CD4-positive, alpha-beta T cell treated with Interferon gamma for 1 hour (primary cell): ENCODE measurements around the gene CDHR3.

Experiments
- DNase-seq: peaks from one replicate; pipeline ENCODE4 v3.0.0-alpha.2; 2020

Gene CDHR3

DNA sequence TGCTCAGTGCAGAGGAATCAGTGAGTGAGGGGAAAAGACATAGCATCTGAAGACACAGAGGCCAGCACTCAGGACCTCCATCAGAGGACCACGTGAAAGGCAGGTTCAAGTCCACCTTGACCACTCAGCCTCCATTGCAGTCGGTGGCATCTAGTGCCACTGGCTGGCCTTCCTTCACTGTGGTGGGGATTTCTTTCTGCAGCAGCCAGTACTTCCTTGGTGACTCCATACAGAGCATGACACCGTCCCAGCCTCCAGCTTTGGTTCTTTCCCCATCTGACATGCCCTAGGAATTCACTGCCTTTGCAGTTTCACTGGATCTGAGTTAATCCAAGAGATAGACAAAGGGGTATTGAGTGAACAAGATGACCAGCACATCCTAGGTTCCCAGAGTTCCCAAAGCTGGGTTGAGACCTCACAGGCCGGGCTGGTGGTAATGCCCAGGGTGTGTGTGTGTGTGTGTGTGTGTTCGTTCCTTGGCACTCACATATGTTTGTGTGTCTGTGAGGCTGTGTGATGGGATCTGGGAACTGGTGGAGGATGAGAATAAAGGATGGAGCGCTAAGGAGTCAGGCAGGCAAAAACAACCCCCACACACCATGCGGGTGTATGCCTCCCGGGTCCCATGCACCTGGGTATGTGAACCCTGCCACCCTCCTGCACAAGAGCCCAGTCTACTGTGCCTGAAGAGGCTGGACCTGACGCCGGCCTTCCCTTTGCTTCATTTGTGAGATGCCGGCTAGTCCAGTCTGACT lies 91.3 kb downstream of the CDHR3 start:
- DNase-seq, result no peak

DNA sequence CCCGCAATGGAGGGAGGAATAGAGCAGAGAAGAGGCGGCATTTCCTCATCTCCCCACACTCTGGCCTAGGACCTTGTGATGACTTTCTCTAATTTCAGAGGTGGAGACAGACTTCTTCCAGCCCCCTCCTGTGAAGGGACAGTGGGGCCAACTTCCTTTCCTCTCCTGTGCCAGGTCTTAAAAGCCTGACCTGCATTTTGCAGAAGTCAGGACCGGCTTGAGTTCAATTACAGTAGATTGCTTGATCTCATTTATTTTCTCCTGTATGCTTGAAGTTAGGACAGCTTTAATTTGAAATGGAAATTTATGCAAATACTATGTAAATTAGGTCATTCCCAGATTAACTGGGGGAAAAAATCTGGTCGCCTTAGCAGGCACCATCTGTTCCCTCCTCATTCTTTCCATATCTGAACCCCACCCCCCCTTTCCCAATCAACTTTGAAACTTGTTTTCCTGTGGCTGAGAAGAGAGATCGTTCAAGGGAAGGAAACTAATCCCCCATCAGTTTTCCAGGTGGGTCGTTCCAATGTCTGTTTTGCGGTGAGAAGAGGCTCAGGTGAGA lies 92.0 kb downstream of the CDHR3 start:
- no peak for DNase-seq

DNA sequence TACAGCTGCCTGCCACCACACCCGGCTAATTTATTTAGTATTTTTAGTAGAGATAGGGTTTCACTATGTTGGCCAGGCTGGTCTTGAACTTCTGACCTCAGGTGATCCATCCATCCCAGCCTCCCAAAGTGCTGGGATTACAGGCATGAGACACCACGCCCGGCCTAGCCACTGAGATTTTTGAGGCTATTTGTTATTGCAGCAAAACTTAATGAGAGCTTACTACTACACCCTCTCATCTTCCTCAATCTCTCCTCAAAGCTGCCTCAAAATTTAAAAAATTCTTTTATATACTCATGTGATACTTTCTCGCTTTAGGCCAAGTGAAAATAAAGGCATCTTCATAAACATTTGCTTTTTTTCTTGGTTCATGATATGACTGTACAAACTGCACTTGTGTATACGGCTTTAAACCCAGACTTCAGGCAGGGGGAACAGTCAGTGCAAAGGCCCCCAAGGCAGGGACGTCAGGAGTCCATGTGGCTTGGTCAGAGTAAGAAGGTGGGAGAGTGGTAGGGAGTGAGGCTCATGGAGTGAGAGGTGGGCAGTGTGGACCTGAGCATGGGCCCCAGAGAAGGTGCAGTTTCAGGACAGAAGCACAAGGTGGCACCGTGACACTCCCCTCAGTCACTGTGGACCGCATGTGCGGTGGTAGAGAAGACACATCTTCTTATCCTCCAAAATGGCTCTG lies 93.6 kb downstream of the CDHR3 start:
- peak; percentile 67 for DNase-seq

DNA sequence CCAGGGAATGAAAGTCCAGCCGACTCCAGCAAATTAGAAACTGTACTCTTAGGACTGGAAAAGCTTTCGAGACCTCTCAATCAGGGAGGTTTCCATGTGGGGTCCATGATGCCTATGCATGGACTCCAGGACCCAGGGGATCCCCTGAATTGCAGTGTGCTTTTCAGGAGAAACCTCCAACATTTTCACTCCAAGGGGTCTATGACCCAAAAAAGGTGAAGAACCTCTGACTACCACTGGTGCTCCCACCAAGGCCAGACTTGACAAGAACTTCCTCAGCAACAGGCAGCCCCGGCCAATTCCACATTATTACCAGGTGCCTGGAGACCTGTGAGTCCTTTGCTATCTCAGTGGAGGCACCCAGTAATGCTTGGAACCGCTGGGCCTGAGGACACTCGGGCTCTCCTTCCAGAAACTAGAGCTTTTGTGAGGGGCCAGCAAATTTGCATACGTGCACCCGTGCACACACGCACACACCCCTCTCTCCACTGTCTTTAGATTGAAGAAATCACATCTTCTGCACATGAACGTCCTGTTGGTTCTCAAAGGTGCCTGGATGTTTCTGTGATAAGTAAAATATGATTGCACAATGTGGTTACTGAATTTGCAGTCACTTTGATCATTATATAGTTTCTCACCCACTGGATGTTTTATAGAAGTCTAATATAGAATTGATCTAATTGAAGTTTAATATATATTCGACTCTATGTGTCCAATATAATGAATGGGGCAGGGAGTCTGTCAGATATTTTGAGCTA lies 94.3 kb downstream of the CDHR3 start:
- DNase-seq, result no peak

DNA sequence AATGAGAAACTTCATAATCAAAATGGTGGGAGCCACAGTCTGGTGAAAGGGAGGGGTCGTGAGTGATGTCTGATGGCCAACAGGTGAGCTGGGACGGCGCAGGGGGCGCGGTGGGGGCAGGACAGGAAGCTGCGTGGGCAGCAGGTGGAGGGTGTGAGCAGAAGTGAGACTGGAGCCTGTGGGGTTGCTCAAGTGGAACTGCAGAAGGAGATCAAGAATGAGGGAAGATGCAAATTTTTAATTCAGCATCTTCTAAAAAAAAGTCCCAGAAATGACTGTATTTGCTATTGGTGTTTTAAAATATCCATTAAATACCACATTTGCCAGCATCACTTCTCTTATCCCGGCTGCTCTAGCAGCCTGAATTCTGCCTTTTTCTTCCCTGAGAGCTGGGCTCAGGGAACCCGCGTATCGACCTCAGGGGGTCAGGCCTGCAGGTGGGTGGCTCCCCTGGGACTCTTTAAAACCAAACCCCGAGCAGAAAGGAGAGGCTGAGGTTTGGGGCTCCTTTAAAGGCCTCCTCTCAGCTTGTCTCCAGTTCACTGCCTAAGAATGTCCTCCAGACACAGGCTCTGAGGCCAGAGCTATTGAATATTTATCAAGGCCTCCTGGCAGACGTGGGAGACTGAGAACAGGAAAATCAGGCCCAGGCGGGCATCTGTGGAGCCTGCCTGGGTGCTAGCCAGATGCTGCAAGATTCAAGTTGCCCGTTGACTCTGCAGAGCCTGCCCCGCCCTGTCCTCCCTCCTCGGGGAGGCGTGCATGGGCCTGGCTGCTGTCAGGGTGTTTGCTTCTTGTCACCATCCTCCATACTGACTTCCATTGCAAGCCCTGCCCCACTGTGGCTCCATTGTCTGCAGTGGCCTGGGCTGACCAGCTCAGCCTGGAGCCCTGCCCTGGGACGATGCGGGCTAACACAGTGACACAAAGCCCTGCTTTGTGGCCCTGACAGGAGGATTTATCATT lies 95.2 kb downstream of the CDHR3 start:
- DNase-seq, result peak; percentile 81

DNA sequence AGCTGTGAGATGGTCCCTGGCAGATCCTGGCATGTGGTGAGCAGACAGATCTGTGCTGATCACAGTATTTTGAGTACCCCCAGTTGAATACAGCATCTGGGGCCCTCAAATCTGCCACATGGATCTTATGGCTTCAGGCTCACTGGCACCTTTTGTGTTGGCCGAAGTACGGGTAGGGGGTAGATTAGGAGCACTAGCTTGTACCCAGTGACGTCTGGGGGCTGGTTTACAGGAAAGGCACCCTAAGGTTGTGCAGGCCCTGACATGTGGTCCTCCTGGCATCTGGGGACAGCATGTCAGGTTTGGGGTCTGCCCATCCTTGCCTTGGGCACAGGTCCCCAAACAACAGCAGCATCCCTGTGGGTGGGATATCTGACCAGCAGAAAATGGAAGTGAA lies 95.9 kb downstream of the CDHR3 start:
- no peak for DNase-seq

DNA sequence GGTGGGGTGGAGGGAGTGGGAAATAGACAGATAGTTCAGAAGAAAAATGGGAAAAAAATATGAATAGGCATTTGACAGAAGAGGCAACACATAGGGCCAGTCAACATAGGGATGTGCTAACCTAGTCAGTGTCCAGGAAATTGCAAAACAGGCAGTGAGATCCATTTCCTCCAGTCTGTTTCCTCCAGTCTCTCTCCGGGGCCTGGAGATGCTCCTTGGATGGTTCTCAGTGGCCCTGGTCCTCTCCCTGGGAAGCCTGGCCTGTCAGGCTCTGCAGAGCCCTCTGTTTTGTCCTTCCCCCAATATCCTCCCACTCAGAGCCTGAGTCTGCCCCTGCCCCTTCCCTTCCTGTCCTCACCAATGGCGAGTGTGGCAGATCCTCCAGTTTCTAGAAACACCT lies 96.5 kb downstream of the CDHR3 start:
- DNase-seq, result no peak

DNA sequence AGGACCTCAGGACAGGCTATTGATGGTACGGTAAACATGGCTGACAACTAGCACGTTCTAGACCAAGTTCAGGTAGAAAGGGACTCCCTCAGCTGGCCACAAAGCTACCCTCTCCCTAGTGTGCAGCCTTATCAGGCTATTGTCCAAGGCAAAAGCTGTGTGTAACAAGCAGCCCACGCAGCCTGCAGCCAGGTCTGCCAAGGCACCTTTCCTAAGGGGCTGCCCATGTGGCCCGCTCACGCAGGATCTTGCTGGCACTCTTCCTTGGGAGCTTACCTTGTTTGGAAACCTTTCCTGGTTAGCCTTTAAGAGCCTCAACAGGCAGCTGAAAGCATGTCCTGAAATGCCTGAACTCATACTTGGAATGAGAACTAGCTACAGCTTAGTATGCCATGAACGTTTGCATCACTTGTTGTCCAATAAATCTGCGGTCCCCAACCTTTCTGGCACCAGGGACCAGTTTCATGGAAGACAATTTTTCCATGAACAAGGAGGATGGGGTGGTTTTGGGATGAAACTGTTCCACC lies 97.4 kb downstream of the CDHR3 start:
- DNase-seq, result no peak

DNA sequence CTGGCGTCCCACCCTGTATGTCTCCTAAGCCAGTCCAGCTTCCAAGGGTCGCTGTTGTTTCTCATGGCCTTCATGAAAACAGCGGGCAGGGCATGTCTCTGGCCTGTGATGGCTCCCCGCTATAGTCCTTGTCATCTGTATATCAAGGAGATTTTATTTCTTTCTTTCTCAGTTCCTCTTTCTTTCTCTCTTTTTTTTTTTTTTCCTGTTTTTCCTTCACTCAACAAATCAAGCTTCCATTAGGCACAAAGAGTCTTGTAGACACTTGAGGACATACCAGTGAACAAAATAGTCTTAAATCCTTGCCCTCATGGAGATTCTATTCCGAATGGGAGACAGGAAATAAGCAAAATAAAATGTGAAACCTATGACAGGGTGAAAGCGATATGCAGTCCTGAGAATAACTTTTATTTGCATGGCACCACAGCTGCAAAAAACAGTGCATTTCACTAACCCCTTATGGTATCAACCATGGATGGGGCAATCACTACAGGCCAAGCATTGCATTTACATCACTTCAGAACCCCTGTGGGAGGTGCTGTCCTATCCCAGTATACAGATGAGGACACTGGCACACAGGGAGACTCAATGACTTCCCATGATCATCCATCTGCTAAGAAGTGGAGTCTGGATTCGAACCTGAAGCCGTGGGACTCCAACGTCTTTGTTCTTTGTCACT lies 98.4 kb downstream of the CDHR3 start:
- no peak for DNase-seq

DNA sequence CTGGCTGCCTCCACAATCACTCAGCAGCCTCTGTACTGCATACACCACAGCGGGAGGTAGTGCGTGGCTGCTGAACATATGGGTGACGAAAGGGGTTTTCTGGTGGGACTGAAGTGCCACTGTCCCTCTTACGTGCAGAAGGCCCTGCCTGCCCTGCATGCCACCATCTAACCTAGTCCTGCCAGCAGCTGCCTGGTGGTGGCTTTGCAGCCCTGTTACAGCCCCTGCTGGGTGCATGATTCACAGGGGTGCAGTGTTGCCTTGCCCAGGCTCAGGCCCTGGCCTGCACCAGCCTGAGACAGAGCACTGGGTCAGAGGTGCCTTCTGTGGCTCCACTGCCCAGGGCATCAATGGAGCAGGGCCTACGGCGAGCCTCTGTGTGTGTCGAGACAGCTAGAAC lies 98.9 kb downstream of the CDHR3 start:
- DNase-seq, result no peak

DNA sequence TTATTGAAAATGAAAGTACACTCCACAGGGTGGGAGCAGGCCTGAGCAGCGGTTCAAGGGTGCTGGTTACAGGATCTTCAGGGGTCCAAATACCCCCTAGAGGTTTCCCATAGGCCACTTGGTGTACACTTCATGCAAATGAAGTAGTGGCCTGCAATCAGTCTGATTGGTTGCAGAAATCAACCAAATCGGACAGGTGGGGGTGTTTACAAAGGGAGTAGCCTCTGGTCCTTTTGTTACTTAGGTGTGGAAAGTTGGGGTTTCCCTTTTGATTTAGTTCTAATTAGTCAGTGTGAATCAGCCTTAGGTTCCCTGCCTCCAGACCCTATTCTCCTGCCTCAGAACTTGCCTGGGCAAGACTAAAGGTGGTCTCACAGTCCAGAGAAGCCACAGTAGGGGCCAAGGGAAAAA lies 99.5 kb downstream of the CDHR3 start:
- DNase-seq, result no peak

DNA sequence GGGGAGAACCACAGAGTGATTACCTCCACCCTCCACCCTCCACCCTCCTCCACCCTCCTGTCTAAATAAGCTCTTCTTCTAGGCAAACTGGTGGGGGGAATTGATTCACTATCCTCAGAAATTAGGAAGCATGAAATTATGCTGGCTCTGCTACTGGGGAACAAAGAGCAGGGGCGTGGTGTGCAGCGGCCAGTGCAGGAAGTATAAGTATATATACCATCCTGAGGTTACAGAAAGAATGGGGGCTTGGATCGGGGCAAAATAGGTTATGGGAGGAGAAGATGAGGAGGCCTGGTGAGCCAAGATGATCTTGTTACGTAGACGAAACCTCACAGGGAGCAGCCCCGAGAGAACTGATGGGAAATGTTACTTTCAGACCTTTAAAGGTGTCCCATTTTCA lies 100.0 kb downstream of the CDHR3 start:
- DNase-seq, result no peak

DNA sequence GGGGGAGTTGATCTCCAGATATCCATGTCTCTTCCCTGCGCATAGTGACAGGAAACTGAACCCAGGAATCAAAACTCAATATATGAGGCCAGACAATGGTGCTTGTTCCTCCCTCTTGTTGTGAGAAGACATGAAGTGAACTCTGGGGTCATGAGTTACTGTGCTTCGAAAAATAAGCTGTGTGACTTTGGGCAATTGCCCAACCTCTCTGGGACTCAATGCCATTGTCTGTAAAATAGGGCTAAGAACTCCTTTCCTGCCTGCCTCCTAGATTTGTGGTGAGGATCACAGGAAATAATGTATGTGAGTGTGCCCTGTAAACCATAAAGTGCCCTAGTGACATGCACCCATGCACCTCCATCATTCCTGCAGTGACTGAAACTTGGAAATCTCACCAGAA lies 100.6 kb downstream of the CDHR3 start:
- DNase-seq, result no peak

DNA sequence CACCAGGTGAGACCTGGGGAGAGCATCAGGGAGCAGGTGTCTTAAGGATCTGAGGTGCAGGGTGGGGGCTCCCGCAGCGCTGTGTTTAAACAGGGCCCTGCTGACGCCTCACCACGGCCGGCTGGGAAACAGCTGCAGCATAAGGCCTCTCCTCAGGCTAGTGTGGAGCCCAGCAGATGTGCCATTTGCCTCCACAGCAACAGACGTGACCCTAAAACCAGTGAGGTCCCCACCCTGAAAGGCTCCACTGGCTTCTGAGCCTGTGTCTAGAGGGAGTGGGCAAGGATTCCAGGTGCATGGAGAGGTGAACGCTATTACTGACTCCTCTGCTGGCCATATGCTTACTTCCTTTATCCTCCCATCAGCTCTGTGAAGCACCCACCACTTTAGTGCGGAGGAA lies 101.3 kb downstream of the CDHR3 start:
- DNase-seq, result no peak

DNA sequence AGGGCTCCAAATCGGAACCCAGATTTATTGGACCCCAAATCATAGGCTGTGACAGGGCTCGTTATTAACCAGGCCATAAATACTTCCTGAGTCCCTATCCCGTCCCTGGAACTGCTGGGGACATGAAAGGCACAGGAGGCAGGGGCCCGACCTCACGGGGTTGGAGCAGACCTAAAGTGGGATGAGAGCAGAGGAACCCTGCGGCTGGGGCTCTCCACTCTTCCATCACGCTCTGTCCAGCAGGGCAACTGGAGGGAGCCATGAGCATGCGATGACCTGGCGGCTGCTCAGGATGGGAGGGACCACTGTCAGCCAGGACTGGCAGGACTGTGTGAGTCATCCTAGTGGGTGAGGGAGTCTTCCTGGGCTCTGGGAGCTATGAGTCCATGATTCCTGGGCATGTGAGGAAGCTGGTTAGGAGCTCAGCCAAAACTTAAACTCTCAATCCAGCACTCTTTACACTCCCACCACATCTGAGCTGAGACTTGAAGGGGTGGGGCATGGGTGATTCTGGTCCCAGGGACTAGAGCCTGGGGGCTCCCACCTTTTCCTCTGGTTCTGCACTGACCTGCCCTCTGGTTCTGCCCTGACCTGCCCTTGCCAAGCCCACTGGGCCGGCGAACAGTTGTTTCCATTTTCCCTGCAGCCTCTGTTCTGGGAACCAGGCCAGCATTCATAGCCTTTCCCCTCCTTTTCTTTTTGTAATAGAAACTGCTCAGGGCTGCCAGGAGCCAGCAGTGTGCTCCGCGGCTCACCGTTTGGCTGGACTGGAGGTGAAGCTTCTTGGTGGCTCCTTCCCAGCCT lies 101.9 kb downstream of the CDHR3 start:
- no peak for DNase-seq

DNA sequence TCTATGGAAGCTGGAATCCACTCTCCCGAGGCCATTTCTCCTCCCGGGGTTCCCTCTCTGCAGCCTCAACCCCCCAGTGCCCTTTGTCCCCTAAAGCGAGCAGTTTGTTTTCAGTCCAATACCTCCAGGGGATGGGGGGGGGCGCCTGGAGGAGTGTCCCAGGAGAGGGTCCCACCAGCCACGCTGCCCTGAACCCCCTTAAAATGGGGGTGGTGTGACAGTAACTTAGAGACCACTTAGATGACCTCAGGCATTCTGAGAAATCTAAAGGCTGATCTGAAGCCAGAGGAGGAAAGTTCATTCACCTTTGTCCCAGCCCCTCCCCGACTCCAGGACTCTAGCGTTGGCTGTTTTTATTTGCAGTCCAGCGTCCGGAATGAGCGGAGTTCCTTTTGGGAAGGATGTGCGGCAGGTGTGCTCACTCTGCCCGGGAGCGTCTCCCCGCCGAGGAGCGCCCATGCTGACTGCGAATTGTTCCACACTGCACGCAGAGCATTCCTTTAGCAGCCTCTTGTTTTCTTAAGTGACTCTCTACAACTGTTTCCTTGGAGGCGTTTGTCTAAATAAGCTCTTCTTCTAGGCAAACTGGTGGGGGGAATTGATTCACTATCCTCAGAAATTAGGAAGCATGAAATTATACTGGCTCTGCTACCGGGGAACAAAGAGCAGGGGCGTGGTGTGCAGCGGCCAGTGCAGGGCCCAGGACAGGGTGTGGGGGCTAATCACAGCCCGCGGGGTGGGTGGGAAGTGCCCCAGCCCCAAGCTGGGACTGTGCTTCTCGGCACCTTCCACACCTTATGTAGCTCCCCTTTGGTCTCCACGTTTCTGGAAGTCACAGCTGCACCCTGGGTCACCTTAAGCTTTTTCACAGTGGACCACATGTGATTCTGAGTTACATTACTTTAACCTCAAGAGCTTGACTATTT lies 102.8 kb downstream of the CDHR3 start:
- no peak for DNase-seq

DNA sequence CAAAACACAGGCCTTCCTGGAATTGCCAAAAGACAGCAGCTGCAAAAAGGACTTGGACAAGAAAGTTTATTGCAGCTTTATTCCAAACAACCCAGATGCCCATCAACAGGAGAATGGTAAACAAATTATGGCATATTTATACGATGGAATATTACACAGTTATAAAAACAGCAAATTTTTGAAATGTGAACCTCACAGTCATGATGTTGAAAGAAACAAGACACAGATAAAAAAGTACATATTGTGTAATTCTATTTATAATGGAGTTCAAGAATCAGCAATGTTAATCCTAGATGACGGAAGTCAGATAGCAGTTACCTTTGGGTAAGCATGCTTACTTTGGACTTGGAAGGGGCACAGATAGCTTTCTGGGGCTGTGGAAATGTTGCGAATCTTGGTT lies 104.6 kb downstream of the CDHR3 start:
- no peak for DNase-seq

DNA sequence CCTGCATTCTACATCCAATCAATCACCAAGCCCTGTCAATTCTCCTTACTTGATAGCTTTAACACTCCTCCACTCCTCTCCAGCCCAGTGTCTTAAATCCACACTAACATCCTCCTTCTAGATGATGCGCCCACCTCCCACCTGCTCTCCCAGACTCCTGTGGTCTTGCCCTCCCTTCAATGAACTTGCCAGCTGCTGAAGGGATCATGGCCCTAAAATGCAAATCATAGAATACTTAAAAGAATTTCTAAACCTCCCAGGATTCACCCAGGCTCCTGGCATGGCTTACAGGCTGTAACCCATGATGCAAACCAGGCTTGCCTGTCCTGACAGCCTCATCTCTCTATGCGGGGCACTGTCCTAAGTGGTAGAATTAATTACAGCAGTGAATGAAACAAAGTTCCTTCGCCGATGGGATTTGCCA lies 105.5 kb downstream of the CDHR3 start:
- DNase-seq, result no peak

DNA sequence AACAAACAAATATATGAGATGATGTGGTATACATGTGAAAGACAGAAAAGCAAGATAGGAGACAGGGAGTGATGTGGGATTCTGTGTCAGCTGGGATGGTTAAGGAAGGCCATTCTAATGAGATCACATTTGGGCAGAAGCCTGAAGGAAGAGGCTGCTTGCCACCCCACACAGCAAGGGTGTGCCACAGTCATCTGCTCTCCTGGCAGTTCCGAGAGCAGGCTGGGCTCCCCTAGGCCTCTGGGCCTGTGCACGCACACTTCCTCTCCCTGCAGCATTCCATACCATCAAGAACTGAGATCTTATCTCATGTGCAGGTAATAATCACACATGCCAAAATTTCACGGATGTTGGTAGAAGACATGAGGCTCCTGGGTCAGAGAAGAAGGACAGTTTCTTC lies 105.9 kb downstream of the CDHR3 start:
- DNase-seq, result no peak
